Left ventricle myocardium inferior (tissue), 1 donor: ENCODE data around the gene KRT9. TPM values are rescaled to one million over a fixed set of nuclear protein-coding genes. Genes with fewer than 3 reads are reported as not detected.

Source experiments
- DNase-seq: peaks from one replicate; pipeline ENCODE4 v3.0.0-alpha.2; 2020
- H3K27ac ChIP-seq: fragments of 200-600 bp; replicated peaks from 2 replicates; pipeline ENCODE4 v1.8.0; 2021
- H3K27me3 ChIP-seq: fragments of 200-600 bp; 2 replicates; pipeline ENCODE4 v1.8.0; 2021; ENCODE audit warnings: low read depth
- H3K36me3 ChIP-seq: fragments of 200-600 bp; 2 replicates; pipeline ENCODE4 v1.8.0; 2021
- H3K4me1 ChIP-seq: fragments of 200-600 bp; 2 replicates; pipeline ENCODE4 v1.8.0; 2021
- H3K4me3 ChIP-seq: fragments of 200-600 bp; 2 replicates; pipeline ENCODE4 v1.8.0; 2021; ENCODE audit warnings: mild to moderate bottlenecking, moderate library complexity
- H3K9me3 ChIP-seq: fragments of 200-600 bp; replicated peaks from 2 replicates; pipeline ENCODE4 v1.8.0; 2021
- CTCF ChIP-seq: fragments of 200-600 bp; IDR thresholded peaks from 2 replicates; pipeline ENCODE4 v1.8.0; 2021; ENCODE audit warnings: antibody characterized with exemption, mild to moderate bottlenecking, borderline replicate concordance
- intact Hi-C: fragments of 100-400 bp; cut with micrococcal nuclease; formaldehyde crosslinking; loops from one replicate; pipeline ENCODE4 v1.11.0; 2022
- total RNA-seq: library from RNA; stranded (reverse); fragmentation: NEBNext Ultra II Directional; extraction: Animal tissue kit (Norgen Biotek cat#: 25700); gene quantifications from one replicate; pipeline ENCODE4 v1.2.1, GENCODE V29; 2021
- donor health status: DM: no; HTN: yes; CAD: no; lungs with severe emphysema.

The KRT9 gene
- total RNA-seq, 1 donor from 2014 or later: not detected

DNA sequence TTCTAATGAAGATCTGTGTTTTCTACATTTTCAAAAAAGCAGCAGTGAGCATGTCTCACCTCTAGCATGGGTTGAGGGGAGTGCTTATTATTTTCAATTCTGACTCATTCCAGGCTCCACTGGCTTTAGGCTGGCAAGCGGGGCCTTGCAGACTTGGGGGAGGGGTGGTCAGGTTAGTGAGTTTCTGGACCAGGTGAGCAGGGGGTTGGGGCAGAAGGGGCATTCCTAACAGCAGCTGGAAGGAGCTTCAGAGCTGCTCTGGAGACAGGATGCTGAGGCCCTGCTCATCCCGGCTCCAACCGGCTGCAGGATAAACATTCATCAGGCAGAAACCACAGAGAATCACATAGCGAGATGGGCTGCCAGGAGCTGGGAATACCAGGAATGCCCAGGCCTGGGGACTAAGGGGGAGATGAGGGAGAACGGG, 33.3 kb downstream of the KRT9 start:
- H3K4me1 ChIP-seq: no peaks in the 10 kb centered on the region
- H3K36me3 ChIP-seq: no peaks in the 10 kb centered on the region
- no peaks in the 10 kb centered on the region for H3K9me3 ChIP-seq
- H3K27me3 ChIP-seq: peaks cover 92% of the 10 kb centered on the region
- no peak overlapping the region for H3K27ac ChIP-seq
- intact Hi-C loops: no loop called here
- no peak for DNase-seq
- TF ChIP-seq CTCF: no peak
- H3K4me3 ChIP-seq: no peak overlapping the region

- no peaks in the 10 kb centered on the region for H3K36me3 ChIP-seq
- intact Hi-C loops: no loop called here
- no peaks in the 10 kb centered on the region for H3K4me1 ChIP-seq
- no peak overlapping the region for H3K27ac ChIP-seq
- DNase-seq: no peak
- H3K4me3 ChIP-seq: no peak overlapping the region
- TF ChIP-seq CTCF: no peak
- peaks cover 90% of the 10 kb centered on the region for H3K27me3 ChIP-seq
- no peaks in the 10 kb centered on the region for H3K9me3 ChIP-seq
Observed at GRCh38 chr17:41537990-41538389, 33.9 kb downstream of the KRT9 start.

GRCh38 chr17:41537614-41537954, 34.3 kb downstream of the KRT9 start:
- no peak for TF ChIP-seq CTCF
- no peak for DNase-seq
- intact Hi-C loops: no loop called here
- Histone ChIP-seq H3K27me3 (peaks cover 90% of the 10 kb centered on the region), H3K9me3 (no peaks in the 10 kb centered on the region), H3K4me1 (no peaks in the 10 kb centered on the region), H3K36me3 (no peaks in the 10 kb centered on the region), H3K27ac (no peak overlapping the region), H3K4me3 (no peak overlapping the region)

GRCh38 chr17:41536741-41537613, 34.9 kb downstream of the KRT9 start:
- Histone ChIP-seq H3K4me3 (no peak overlapping the region), H3K4me1 (no peaks in the 10 kb centered on the region), H3K27me3 (peaks cover 93% of the 10 kb centered on the region), H3K36me3 (no peaks in the 10 kb centered on the region), H3K9me3 (no peaks in the 10 kb centered on the region), H3K27ac (no peak overlapping the region)
- intact Hi-C loops: no loop called here
- TF ChIP-seq CTCF: no peak
- no peak for DNase-seq

DNA sequence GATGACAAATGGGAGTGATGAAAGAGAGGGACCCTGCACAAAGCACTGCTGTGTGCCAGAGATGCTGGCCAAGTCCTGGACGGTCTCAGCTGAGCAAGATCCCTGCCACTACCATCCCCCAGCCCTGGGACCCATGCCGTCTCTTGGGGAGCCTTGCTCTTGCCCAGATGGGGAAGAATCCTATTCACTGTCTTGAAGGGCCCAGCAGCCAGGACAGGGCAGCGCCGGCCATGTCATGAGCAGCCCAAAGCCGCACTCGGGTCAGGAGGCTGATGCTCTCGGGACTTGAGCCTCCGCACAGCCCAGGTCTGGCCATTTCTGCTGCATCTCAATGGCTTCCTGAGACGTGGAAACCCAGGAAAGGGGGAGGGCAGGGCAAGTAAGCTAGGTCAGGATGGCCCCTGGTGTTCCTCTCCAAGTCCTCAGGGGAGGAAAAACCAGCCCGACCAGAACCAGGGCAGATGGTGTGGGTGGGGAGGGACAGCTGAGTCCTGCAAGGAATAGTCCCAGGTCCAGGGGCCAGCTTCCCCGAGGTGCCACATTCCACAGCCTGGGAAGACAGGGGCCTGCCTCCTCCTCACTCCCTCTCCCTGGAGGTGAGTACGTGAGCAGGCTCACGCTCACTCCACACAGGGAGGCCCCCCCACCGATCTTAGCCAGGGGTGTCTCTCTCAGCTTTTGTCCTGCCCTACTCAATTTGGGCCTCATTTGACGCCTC, 35.9 kb downstream of the KRT9 start:
- no peaks in the 10 kb centered on the region for H3K4me1 ChIP-seq
- peaks cover 94% of the 10 kb centered on the region for H3K27me3 ChIP-seq
- DNase-seq: no peak
- no peak overlapping the region for H3K27ac ChIP-seq
- H3K4me3 ChIP-seq: no peak overlapping the region
- H3K9me3 ChIP-seq: no peaks in the 10 kb centered on the region
- TF ChIP-seq CTCF: no peak
- no peaks in the 10 kb centered on the region for H3K36me3 ChIP-seq
- intact Hi-C loops: no loop called here
